ENCODE measurements around the gene RGR.

RGR gene

GRCh38 chr10:84244651-84245270 lies at the start of gene RGR:
Gene RGR, plus strand, starts transcription at chr10:84245053. Its CDS starts 38 bp downstream, at chr10:84245091.
- DNase-seq (ENCODE audit: low read depth in 2 of 2), result no peak

GRCh38 chr10:84196083-84196482 lies 48.8 kb upstream of the RGR start:
- DNase-seq (ENCODE audit: low read depth in 2 of 2), result no peak

- no peak for DNase-seq (ENCODE audit: low read depth in 2 of 2)
Measured at GRCh38 chr10:84196941-84197340, 47.9 kb upstream of the RGR start.

GRCh38 chr10:84197643-84198042 lies 47.2 kb upstream of the RGR start:
- no peak for DNase-seq (ENCODE audit: low read depth in 2 of 2)

- no peak for DNase-seq (ENCODE audit: low read depth in 2 of 2)
Measured at GRCh38 chr10:84198206-84198915, 46.5 kb upstream of the RGR start.

- DNase-seq (ENCODE audit: low read depth in 2 of 2), result no peak
Measured at GRCh38 chr10:84200537-84201243, 44.2 kb upstream of the RGR start.

- no peak for DNase-seq (ENCODE audit: low read depth in 2 of 2)
Measured at GRCh38 chr10:84201244-84201606, 43.6 kb upstream of the RGR start.

GRCh38 chr10:84201682-84202081 lies 43.2 kb upstream of the RGR start:
- DNase-seq (ENCODE audit: low read depth in 2 of 2), result no peak

- no peak for DNase-seq (ENCODE audit: low read depth in 2 of 2)
Measured at GRCh38 chr10:84202349-84202748, 42.5 kb upstream of the RGR start.

- no peak for DNase-seq (ENCODE audit: low read depth in 2 of 2)
Measured at GRCh38 chr10:84204122-84204521, 40.7 kb upstream of the RGR start.

GRCh38 chr10:84204610-84205009 lies 40.2 kb upstream of the RGR start:
- DNase-seq (ENCODE audit: low read depth in 2 of 2), result no peak

- DNase-seq (ENCODE audit: low read depth in 2 of 2), result peak; percentile 52 to 58
Measured at GRCh38 chr10:84205049-84205852, 39.6 kb upstream of the RGR start.

GRCh38 chr10:84205853-84206525 lies 38.9 kb upstream of the RGR start:
- DNase-seq (ENCODE audit: low read depth in 2 of 2), result no peak

GRCh38 chr10:84208023-84208422 lies 36.8 kb upstream of the RGR start:
- DNase-seq (ENCODE audit: low read depth in 2 of 2), result no peak

GRCh38 chr10:84211566-84211965 lies 33.3 kb upstream of the RGR start:
- no peak for DNase-seq (ENCODE audit: low read depth in 2 of 2)

GRCh38 chr10:84212014-84212413 lies 32.8 kb upstream of the RGR start:
- DNase-seq (ENCODE audit: low read depth in 2 of 2), result no peak

GRCh38 chr10:84213076-84213475 lies 31.8 kb upstream of the RGR start:
- no peak for DNase-seq (ENCODE audit: low read depth in 2 of 2)

- DNase-seq (ENCODE audit: low read depth in 2 of 2), result no peak
Measured at GRCh38 chr10:84214046-84214572, 30.7 kb upstream of the RGR start.

- peak; percentile 19 to 27 for DNase-seq (ENCODE audit: low read depth in 2 of 2)
Measured at GRCh38 chr10:84214612-84215235, 30.1 kb upstream of the RGR start.

GRCh38 chr10:84216834-84217233 lies 28.0 kb upstream of the RGR start:
- DNase-seq (ENCODE audit: low read depth in 2 of 2), result no peak

- no peak for DNase-seq (ENCODE audit: low read depth in 2 of 2)
Measured at GRCh38 chr10:84217746-84218145, 27.1 kb upstream of the RGR start.

All from stimulated activated CD8-positive, alpha-beta memory T cell treated with anti-CD3 and anti-CD28 coated beads, Interleukin-2, amount 100 ng/mL, for 48 hours (primary cell).